HG02938 (cell line): Measurements from ENCODE around the gene PSMG4.

ENCODE experiments used
- ATAC-seq: cut with Tn5 transposase; IDR thresholded peaks from one replicate; pipeline ENCODE4 v1.9.1; 2021; ENCODE audit warnings: mild to moderate bottlenecking, moderate library complexity; ENCODE audit not compliant: unreplicated experiment

The PSMG4 gene

GRCh38 chr6:3258720-3259490, at the start of gene PSMG4:
TSS of gene PSMG4 (plus strand) at chr6:3258947. CDS start at chr6:3259023, 76 bp downstream.
- ATAC-seq = peak; percentile 73

- peak; percentile 47 for ATAC-seq
These were observed 49.4 kb upstream of the PSMG4 start for GRCh38 chr6:3209114-3210023.

GRCh38 chr6:3210024-3210610, 48.6 kb upstream of the PSMG4 start:
- no peak for ATAC-seq

GRCh38 chr6:3211681-3212080, 47.1 kb upstream of the PSMG4 start:
- no peak for ATAC-seq

- ATAC-seq = no peak
These were observed 46.5 kb upstream of the PSMG4 start for GRCh38 chr6:3212261-3212660.

GRCh38 chr6:3213334-3213695, 45.4 kb upstream of the PSMG4 start:
- ATAC-seq = no peak

- no peak for ATAC-seq
These were observed 43.8 kb upstream of the PSMG4 start for GRCh38 chr6:3214898-3215297.

- no peak for ATAC-seq
These were observed 41.5 kb upstream of the PSMG4 start for GRCh38 chr6:3217286-3217685.

GRCh38 chr6:3218266-3218665, 40.5 kb upstream of the PSMG4 start:
- no peak for ATAC-seq

GRCh38 chr6:3220366-3220765, 38.4 kb upstream of the PSMG4 start:
- no peak for ATAC-seq

- no peak for ATAC-seq
These were observed 37.2 kb upstream of the PSMG4 start for GRCh38 chr6:3221578-3221977.

GRCh38 chr6:3222506-3223038, 36.2 kb upstream of the PSMG4 start:
- no peak for ATAC-seq

GRCh38 chr6:3226042-3226441, 32.7 kb upstream of the PSMG4 start:
- ATAC-seq = no peak

- ATAC-seq = no peak
These were observed 32.0 kb upstream of the PSMG4 start for GRCh38 chr6:3226481-3227362.

- ATAC-seq = no peak
These were observed 31.2 kb upstream of the PSMG4 start, which contains the start of gene TUBB2B for GRCh38 chr6:3227363-3228045. TSS of gene TUBB2B (minus strand) at chr6:3227653. CDS start at chr6:3227543, 110 bp downstream.

- ATAC-seq = no peak
These were observed 30.6 kb upstream of the PSMG4 start for GRCh38 chr6:3228046-3228671.

- no peak for ATAC-seq
These were observed 29.8 kb upstream of the PSMG4 start for GRCh38 chr6:3228771-3229565.

GRCh38 chr6:3229566-3230178, 29.1 kb upstream of the PSMG4 start:
- no peak for ATAC-seq
